Left lung (tissue), 10 donors: ENCODE data around the gene B3GNT4. TPM values are rescaled to one million over a fixed set of nuclear protein-coding genes. Genes with fewer than 3 reads are reported as not detected.

Source experiments
- ATAC-seq: fragments of 200-7000 bp; cut with Tn5 transposase; one replicate; pipeline ENCODE4 v1.9.1; 2020; ENCODE audit warnings: moderate library complexity
- DNase-seq, 4 donors: peaks; one replicate each; pipeline ENCODE4 v3.0.0-alpha.2; 2013 to 2020
- H3K27ac ChIP-seq, 2 donors: fragments of 200-600 bp; sonication (generic) in 1 of 2; one replicate each; pipeline versions ENCODE4 v1.5.0 to v1.8.0; 2020 to 2021
- H3K27me3 ChIP-seq, 2 donors: fragments of 200-600 bp; sonication (generic) in 1 of 2; one replicate each; pipeline versions ENCODE4 v1.5.0 to v1.8.0; 2020 to 2021
- H3K36me3 ChIP-seq, 2 donors: fragments of 200-600 bp; sonication (generic) in 1 of 2; one replicate each; pipeline versions ENCODE4 v1.5.0 to v1.8.0; 2020 to 2021
- H3K4me1 ChIP-seq, 2 donors: fragments of 200-600 bp; one replicate each; pipeline ENCODE4 v1.8.0; 2021
- H3K4me3 ChIP-seq, 2 donors: fragments of 200-600 bp; sonication (generic) in 1 of 2; one replicate each; pipeline versions ENCODE4 v1.5.0 to v1.8.0; 2020 to 2021; ENCODE audit warnings: mild to moderate bottlenecking in 1 of 2
- H3K9me3 ChIP-seq, 2 donors: fragments of 200-600 bp; sonication (generic) in 1 of 2; one replicate each; pipeline versions ENCODE4 v1.5.0 to v1.8.0; 2020 to 2021
- CTCF ChIP-seq, 2 donors: fragments of 200-600 bp; sonication (generic) in 1 of 2; IDR thresholded peaks; one replicate each; pipeline versions ENCODE4 v1.5.0 to v1.8.0; 2021; ENCODE audit warnings: antibody characterized with exemption in 2 of 2
- intact Hi-C, 2 donors: fragments of 100-400 bp; cut with DNase I; formaldehyde crosslinking; loops; one replicate each; pipeline versions ENCODE4 v1.11.2 to v1.14.2; 2022
- polyA plus RNA-seq, 6 donors: library from polyadenylated mRNA; unstranded; fragments of 120-200 nt; gene quantifications; one replicate each; pipeline ENCODE4 v1.2.1, GENCODE V29; 2013; ENCODE audit not compliant: insufficient read length in 6 of 6
- total RNA-seq, 2 donors: library from RNA; stranded (reverse); fragmentation: NEBNext Ultra II Directional; extraction: Animal tissue kit (Norgen Biotek cat#: 25700); gene quantifications; one replicate each; pipeline ENCODE4 v1.2.1, GENCODE V29; 2021
- donor health status: DM: no; HTN: yes; CAD: no.
- donor health status: DM: no; HTN: no; CAD: no.

The B3GNT4 gene
- total and polyA plus RNA-seq, 8 donors, result 0.22 to 1.6 (median 0.82) TPM

- no peak overlapping the region for H3K4me3 ChIP-seq
- no peak for DNase-seq
- H3K36me3 ChIP-seq, result no peaks in the 10 kb centered on the region
- ATAC-seq, result no peak
- H3K27me3 ChIP-seq, result peaks cover 0 to 16% of the 10 kb centered on the region in 2 donors
- peaks cover 0 to 12% of the 10 kb centered on the region in 2 donors for H3K4me1 ChIP-seq
- no peak for TF ChIP-seq CTCF (IDR thresholded peaks at IDR 0.05)
- H3K27ac ChIP-seq, result no peak overlapping the region
- intact Hi-C loops, result no loop called here
- H3K9me3 ChIP-seq, result no peaks in the 10 kb centered on the region
Measured at GRCh38 chr12:122187466-122187865, 16.0 kb upstream of the B3GNT4 start.

- Histone ChIP-seq H3K4me1 (no peaks in the 10 kb centered on the region), H3K27ac (no peak overlapping the region), H3K36me3 (no peaks in the 10 kb centered on the region), H3K4me3 (no peak overlapping the region), H3K27me3 (no peaks in the 10 kb centered on the region), H3K9me3 (no peaks in the 10 kb centered on the region)
- TF ChIP-seq CTCF (IDR thresholded peaks at IDR 0.05), result no peak
- DNase-seq (no peak), ATAC-seq (no peak)
- intact Hi-C loops, result no loop called here
Measured at GRCh38 chr12:122189626-122190475, 13.7 kb upstream of the B3GNT4 start.

GRCh38 chr12:122190842-122191668 lies 12.5 kb upstream of the B3GNT4 start:
- no peaks in the 10 kb centered on the region for H3K9me3 ChIP-seq

GRCh38 chr12:122192441-122192840 lies 11.1 kb upstream of the B3GNT4 start:
- Histone ChIP-seq H3K9me3 (no peaks in the 10 kb centered on the region), H3K4me3 (no peak overlapping the region), H3K27me3 (peaks cover 0 to 2% of the 10 kb centered on the region in 2 donors), H3K27ac (no peak overlapping the region), H3K4me1 (no peaks in the 10 kb centered on the region), H3K36me3 (no peaks in the 10 kb centered on the region)
- ATAC-seq, result no peak
- no peak for DNase-seq
- no peak for TF ChIP-seq CTCF (IDR thresholded peaks at IDR 0.05)
- intact Hi-C loops, result no loop called here

More at GRCh38 chr12:122190842-122191668, 12.5 kb upstream of the B3GNT4 start:
- Histone ChIP-seq H3K27me3 (no peaks in the 10 kb centered on the region), H3K4me1 (no peaks in the 10 kb centered on the region), H3K4me3 (no peak overlapping the region), H3K27ac (no peak overlapping the region), H3K36me3 (no peaks in the 10 kb centered on the region)
- DNase-seq (peak in 1 of 4 donors; percentile 38), ATAC-seq (peak; percentile 95)
- intact Hi-C loops, result no loop called here
- TF ChIP-seq CTCF (IDR thresholded peaks at IDR 0.05), result peak; percentile 65 to 66

- no peak for ATAC-seq
- Histone ChIP-seq H3K27ac (no peak overlapping the region), H3K4me1 (no peaks in the 10 kb centered on the region), H3K36me3 (no peaks in the 10 kb centered on the region), H3K4me3 (no peak overlapping the region), H3K27me3 (peaks cover 0 to 26% of the 10 kb centered on the region in 2 donors), H3K9me3 (no peaks in the 10 kb centered on the region)
- TF ChIP-seq CTCF (IDR thresholded peaks at IDR 0.05), result no peak
- DNase-seq, result no peak
- intact Hi-C loops, result no loop called here
Measured at GRCh38 chr12:122194804-122195203, 8.7 kb upstream of the B3GNT4 start.
